ENCODE data around the gene MRPL42.
"Not testable (repeated sequence)": the region's sequence is repeated elsewhere in the genome, so short reads cannot be mapped to it uniquely, and the experiment has no call there.

The MRPL42 gene

DNA sequence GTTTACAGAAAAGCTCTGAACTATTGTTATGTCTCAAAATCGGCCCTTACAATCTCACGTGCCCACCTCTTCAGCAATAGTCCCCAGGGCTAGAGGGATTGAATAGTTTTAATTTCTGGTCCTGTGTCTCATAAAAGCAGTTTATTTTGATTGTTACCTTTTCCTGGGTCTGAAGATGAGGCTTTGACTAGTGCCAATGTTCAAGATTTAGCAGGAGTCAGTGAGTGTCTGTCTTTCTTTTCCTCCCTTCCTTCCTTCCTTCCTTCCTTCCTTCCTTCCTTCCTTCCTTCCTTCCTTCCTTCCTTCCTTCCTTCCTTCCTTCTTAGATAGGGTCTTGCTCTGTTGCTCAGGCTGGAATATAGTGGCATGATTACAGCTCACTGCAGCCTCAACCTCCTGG lies 80.5 kb downstream of the MRPL42 start:
- DNase-seq (ENCODE audit: low read depth), result no peak

DNA sequence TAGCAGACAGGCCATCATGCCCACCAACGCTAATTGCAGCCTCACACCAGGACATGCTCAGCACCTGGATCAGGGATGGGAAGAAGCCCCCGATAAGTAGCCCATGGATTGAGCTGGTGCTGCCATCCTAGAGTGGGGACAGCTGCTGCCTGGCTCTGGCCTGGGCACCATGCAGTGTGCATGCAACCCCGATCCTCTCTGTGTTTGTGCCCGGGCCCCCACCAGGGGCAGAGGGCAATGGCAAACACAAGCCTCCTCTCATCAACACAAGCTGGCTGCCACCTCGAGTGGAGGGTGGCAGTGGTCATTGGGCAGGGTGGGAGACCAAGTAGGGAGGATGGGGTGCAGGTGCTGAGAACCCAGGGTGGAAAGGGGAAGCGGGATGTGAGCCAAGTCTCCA lies 81.9 kb downstream of the MRPL42 start:
- DNase-seq (ENCODE audit: low read depth), result no peak

DNA sequence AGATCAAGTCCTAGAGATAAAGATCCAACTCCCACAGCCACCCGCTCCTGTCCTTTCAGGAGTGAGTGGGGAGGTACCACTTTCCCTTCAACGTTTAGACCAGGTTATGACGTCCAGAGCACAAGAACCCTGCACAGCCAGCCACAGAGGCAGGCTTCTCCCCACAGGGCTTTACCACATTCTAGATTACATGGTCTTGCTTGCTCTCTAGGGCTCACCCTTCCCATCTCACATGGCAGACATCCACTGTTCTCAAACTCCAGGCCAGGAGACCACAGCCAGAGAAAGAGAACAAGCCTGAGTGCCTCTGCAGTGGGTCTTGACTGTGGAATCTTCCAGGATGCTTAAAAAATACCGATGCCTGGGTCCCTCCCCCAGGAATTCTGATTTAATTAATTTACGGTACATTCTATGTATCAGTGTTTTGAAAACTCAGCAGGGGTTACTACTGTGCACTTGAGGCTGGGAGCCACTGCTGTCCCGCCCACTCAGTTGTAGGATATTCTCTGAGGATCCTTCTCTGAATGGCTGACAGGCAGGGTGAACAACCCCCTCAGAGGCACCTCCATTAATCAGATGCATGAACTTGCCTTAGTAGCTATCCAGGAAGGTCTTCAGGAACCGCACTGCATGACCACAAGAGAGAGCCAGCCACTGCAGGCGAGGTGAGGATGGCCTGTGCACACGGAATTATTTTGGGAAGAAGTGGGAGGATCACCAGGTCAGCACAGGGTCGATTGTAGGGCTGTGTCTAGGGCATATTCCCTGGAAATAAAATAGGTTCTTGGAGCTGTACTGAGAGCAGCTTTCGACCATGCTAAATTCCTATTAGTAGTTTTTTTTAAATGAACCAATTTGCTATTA lies 83.7 kb downstream of the MRPL42 start:
- no peak for DNase-seq (ENCODE audit: low read depth)

DNA sequence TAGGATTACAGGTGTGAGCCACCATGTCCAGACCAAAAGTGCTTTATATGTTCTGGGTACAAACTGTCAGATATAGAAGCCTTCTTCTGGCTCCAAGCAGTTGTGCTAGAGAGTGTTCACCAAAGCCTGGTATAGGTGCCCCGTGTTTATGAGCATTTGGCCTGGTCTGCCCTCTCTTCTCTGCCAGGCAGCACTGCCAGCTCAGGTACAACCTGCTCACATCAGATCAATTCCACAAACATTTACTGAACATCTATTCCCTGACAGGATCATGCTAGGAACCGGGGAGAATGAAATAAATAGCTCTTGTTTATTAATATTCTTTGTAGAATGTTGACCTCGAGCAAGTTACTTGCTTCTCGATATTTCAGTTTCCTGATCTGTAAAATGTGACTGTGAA lies 85.1 kb downstream of the MRPL42 start:
- no peak for DNase-seq (ENCODE audit: low read depth)

DNA sequence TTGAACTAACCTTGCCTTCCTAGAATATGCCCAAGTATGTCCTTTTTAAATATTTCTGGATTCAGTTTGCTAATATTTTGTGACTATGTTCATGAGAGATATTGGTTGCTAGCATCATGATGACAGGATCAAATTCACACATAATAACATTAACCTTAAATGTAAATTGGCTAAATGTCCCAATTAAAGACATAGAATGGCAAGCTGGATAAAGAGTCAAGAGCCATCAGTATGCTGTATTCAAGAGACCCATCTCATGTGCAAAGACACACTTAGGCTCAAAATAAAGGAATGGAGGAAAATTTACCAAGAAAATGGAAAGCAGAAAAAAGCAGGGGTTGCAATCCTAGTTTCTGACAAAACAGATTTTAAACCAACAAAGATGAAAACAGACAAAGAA lies 90.6 kb downstream of the MRPL42 start:
- not testable (repeated sequence) for DNase-seq (ENCODE audit: low read depth)

DNA sequence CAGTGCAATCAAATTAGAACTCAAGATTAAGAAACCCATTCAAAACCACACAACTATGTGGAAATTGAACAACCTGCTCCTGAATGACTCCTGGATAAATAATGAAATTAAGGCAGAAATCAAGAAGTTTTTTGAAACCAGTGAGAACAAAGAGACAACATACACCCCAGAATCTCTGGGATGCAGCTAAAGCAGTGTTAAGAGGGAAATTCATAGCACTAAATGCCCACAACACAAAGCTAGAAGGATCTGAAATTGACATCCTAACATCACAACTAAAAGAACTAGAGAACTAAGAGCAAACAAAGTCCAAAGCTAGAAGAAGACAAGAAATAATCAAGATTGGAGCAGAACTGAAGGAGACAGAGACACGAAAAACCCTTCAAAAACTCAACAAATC lies 91.4 kb downstream of the MRPL42 start:
- not testable (repeated sequence) for DNase-seq (ENCODE audit: low read depth)

DNA sequence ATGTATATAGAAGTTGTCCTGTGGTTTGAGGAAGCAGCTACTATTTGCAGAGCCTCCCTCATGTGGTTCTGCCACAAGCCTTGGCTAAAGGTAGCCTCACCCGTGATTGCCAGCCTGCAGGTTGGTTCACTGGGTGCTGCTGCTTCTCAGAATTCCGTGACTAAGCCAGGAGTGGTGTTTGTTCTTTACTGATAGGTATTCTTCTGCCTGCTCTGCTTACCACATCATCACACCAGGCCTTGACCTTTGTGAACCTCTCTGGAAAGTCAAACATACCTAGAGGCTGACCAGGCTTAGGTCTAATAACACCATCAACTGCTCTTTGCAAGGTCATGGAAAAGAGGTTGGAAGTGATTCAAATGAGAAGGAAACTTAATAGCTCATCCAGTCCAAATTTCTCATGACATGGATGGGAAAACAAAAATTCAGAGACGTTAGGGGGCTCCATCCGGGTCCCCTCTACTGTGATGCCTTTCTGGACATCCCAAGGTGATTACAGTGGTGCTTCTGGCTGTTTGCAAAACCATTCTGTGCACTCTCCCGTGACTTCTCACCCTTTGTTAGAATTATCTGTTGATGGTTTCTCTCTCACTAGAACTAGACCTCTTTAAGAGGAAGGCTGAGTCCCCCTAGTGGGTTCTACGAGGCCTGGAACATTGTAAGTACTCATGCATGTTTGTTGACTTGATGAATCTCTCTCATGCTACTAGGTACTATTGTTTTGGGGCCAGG lies 96.7 kb downstream of the MRPL42 start:
- DNase-seq (ENCODE audit: low read depth), result peak; percentile 30

DNA sequence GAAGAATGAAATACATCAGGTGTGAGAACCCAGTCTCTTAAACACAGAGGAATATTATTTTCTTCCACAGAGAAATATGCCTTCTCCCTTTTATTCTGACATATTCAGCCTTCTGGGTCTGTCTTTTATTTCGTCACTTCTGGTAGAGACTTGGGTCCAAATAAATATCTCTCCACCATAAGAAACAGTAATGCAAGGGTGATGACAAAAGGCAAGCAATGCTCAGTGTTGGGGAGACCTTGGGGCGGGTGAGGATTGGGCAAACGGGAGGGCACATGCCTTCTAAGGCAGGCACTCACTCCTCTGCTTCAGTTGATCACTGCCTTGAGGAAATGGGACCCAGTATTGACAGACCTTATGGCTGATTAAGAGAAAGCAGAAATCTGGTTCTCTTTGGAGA lies 98.4 kb downstream of the MRPL42 start:
- no peak for DNase-seq (ENCODE audit: low read depth)
